ENCODE data around the gene MAPK8IP1.

The MAPK8IP1 gene

GRCh38 chr11:45910623-45911022 lies 25.2 kb downstream of the MAPK8IP1 start:
- DNase-seq (ENCODE audit: extremely low spot score) = no peak
- ChIA-PET POLR2A (no interaction called here), CTCF (no interaction called here)
- no peak for TF ChIP-seq CTCF (IDR thresholded peaks at IDR 0.05; ENCODE audit: control extremely low read depth, extremely low read depth, low read depth, missing control alignments)

- DNase-seq (ENCODE audit: extremely low spot score) = no peak
- CTCF ChIA-PET = interaction anchor here (0.8 kb wide), 1 partner anchor 51 kb away, joined by 3 read pairs; no protein-coding TSS in a partner anchor
- POLR2A ChIA-PET = no interaction called here
- no peak for TF ChIP-seq CTCF (IDR thresholded peaks at IDR 0.05; ENCODE audit: control extremely low read depth, extremely low read depth, low read depth, missing control alignments)
These were observed 28.1 kb downstream of the MAPK8IP1 start for GRCh38 chr11:45913514-45913913.

GRCh38 chr11:45913942-45914635 lies 28.6 kb downstream of the MAPK8IP1 start:
- no peak for TF ChIP-seq CTCF (IDR thresholded peaks at IDR 0.05; ENCODE audit: control extremely low read depth, extremely low read depth, low read depth, missing control alignments)
- no peak for DNase-seq (ENCODE audit: extremely low spot score)
- ChIA-PET POLR2A (interaction anchor here (1.4 kb wide), 1 partner anchor 15 kb away, joined by 3 read pairs; no protein-coding TSS in a partner anchor), CTCF (no interaction called here)

GRCh38 chr11:45915446-45915845 lies 30.0 kb downstream of the MAPK8IP1 start:
- POLR2A ChIA-PET = no interaction called here

GRCh38 chr11:45917286-45917622 lies 31.8 kb downstream of the MAPK8IP1 start:
- TF ChIP-seq CTCF (IDR thresholded peaks at IDR 0.05; ENCODE audit: control extremely low read depth, extremely low read depth, low read depth, missing control alignments) = no peak
- DNase-seq (ENCODE audit: extremely low spot score) = no peak
- POLR2A ChIA-PET = interaction anchor here (1.0 kb wide), 1 partner anchor 8 kb away, joined by 3 read pairs; no protein-coding TSS in a partner anchor
- CTCF ChIA-PET = interaction anchor here (1.2 to 2.6 kb wide), 2 partner anchors 44 to 201 kb away, joined by 3 to 5 read pairs; no protein-coding TSS in a partner anchor

More at GRCh38 chr11:45915446-45915845, 30.0 kb downstream of the MAPK8IP1 start:
- TF ChIP-seq CTCF (IDR thresholded peaks at IDR 0.05; ENCODE audit: control extremely low read depth, extremely low read depth, low read depth, missing control alignments) = no peak
- CTCF ChIA-PET = interaction anchor here (1.3 kb wide), 1 partner anchor 25 kb away, joined by 3 read pairs; no protein-coding TSS in a partner anchor
- DNase-seq (ENCODE audit: extremely low spot score) = no peak

GRCh38 chr11:45917623-45918330 lies 32.3 kb downstream of the MAPK8IP1 start, which contains the start of gene PEX16:
Gene PEX16, minus strand, starts transcription at chr11:45917877. Its CDS starts 66 bp downstream, at chr11:45917811.
- ChIA-PET POLR2A (interaction anchor here (1.0 kb wide), 1 partner anchor 8 kb away, joined by 3 read pairs; no protein-coding TSS in a partner anchor), CTCF (interaction anchor here (0.9 to 2.6 kb wide), 4 partner anchors 28 to 200 kb away, joined by 3 to 5 read pairs (median 3); no protein-coding TSS in a partner anchor)
- TF ChIP-seq CTCF (IDR thresholded peaks at IDR 0.05; ENCODE audit: control extremely low read depth, extremely low read depth, low read depth, missing control alignments) = no peak
- DNase-seq (ENCODE audit: extremely low spot score) = peak; percentile 98

Measured in GM10248 (cell line).